ENCODE measurements around the gene GNB1L. TPM values are rescaled to one million over a fixed set of nuclear protein-coding genes. Genes with fewer than 3 reads are reported as not detected.

Gene GNB1L
- polyA plus RNA-seq, 1 donor = 4.2 TPM

DNA sequence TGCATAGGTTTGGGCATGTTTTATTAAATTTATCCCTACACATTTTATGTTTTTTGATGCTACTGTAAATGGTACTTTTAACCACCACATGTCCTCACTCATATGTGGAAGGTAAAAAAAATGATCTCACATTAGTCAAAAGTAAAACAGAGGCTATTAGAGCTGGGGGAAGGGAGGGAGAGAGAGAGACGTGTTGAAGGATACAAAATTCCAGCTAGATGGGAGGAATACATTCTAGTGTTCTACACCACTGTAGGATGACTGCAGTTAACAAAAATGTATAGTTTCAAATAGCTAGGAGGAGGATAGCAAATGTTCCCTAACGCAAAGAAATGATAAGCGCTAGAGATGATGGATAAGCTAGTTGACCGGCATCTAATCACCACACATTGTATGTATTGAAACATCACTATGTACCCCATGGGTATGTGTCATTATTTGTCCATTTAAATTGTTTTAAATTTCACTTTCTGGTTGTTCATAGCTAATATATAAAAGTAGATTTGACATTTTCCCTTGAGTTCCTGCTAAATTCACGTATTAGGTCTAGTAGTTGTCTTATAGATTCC, 9.9 kb upstream of the GNB1L start:
- DNase-seq = no peak

DNA sequence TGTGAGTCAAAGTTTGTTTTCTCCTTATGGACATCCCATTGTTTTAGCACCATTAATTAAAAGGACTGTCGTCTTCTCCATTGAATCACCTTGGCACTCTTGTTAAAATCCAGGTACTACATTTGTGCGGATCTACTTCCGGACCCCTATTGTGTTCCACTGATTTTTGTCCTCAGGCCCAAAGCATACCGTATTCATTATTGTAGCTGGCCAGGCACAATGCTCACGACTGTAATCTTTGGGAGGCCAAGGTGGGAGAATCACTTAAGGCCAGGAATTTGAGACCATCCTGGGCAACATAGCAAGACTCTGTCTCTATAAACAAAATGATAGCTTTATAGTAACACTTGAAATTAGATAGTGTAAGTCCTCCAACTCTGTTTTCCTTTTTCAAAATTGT, 8.9 kb upstream of the GNB1L start:
- no peak for DNase-seq

DNA sequence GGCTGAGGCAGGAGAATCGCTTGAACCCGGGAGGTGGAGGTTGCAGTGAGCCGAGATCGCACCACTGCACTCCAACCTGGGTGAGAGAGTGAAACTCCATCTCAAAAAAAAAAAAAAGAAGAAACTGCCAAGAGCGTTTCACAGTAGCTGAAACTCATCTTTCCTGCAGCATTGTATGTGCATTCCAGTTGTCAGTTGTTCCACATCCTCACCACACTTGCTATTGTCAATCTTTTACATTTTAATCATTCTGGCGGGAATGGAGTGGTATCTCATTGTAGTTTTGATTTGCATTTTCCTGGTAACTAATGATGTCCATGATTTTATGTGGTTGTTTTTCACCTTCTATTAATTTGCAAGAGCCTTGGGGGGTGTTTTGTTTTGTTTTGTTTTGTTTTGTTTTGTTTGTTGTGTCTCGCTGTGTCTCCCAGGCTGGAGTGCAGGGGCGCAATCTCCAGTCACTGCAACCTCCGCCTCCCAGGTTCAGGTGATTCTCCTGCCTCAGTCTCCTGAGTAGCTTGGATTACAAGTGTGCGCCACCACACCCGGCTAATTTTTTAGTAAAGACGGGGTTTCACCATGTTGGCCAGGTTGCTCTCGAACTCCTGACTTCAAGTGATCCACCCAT, 8.1 kb upstream of the GNB1L start:
- no peak for DNase-seq

DNA sequence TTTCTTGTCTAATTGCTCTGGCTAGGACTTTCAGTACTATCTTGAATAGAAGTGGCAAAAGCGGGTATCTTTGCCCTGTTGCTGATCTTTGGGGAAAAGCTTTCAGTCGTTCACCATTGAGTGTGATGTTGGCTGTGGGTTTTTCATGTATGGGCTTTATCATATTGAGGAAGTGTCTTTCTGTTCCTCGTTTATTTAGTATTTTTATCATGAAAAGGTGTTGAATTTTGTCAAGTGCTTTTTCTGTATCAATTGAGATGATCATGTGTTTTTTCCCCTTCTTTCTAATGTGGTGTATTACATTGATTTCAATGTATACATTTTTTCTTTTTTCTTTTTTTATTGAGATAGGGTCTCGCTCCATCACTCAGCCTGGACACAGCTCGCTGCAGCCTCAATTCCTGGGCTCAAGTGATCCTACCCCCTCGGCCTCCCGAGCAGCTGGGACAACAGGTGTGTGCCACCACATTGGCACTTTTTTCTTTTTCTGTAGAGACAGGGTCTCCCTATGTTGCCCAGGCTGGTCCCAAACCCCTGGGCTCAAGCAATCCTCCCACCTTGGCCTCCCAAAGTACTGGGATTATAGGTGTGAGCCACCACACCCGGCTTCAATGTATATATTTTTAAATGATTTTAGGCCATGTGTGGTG, 5.3 kb upstream of the GNB1L start:
- DNase-seq = no peak

GRCh38 chr22:19857382-19857781, 2.7 kb upstream of the GNB1L start:
- no peak for DNase-seq

DNA sequence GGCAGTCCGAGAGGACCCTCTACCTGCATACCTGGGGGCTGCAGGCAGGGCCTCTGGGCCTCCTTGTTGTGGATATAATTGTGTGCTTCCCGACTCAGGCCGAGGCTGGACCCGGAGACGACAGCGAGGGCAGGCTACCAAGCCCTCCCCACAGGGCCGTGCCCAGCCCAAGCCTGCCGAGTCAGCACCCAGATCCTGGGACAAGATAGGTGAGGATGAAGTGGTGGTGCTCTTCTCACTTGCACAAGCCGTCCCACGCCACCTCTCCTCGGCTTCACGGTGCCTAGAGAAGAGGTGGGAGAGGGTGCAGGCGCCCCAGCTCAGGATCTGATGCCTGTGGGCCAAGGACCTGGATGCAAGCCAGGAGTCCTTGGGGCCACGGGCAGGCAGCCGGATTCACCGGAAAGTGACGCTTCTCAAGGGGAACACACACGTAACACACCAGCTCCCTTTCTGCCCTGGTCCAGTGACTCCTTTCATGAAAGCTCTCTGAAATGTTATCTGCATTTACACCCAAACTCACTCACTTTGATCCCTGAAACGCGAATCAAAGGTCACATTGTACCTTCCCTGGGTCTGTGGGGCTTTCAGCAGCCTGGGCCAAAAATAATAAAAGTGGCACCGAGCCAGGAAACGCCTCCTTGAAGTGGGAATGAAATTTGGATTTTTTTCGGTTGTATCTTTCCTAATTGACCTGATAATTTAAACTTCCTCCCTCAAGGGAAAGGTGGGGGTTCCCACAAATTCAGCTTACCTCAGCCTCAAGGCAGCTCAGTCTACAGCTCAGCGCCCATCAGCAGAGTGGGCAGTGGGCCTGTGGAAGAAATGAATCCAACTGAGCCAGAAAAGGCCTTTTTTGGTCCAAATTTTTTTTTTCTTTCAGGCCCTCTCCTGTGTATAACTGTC, 1.1 kb upstream of the GNB1L start:
- DNase-seq = peak; percentile 59

DNA sequence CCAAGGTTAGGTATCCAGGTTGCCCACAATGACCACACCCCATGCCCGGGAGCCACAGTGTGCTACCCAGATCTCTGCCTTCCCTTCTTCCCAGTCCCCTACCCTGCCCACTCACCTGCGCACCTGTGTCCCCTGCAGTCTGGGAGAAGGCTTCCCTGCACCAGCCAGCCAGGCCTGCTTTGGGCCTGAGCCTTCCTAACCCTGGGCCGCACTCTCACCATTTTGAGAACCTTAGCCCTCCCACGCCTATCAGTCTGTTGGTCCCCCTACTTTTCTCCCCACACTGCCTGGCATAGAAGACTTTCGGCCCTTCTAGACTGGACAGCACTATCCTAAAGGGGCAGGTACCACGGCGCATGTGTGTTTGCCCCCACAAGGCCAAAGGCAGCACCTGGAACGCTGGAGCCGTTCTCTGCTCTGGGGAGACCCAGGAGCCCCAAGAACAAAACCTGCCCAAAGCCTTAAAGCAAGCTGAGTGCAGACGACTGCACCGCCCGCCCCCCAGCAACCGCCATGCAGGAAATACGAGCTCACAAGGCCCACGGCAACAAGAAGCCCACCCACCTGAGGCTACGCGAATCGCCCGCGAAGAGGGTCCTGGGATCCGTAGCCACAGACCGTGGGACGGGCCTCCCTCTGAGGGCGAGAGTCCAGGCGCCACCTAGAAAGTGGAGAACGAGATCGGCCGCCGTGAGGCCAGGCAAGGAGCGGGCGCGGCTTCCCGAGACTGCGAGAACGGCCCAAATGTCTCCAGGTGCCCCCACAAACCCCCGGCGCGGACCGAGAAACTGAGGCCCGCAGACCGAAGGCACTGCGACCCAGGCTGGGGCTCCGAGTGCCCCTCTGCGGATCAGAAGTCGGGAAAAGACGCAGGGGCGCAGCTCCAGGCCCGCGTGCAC, 546 bp downstream of the GNB1L start:
- no peak for DNase-seq

DNA sequence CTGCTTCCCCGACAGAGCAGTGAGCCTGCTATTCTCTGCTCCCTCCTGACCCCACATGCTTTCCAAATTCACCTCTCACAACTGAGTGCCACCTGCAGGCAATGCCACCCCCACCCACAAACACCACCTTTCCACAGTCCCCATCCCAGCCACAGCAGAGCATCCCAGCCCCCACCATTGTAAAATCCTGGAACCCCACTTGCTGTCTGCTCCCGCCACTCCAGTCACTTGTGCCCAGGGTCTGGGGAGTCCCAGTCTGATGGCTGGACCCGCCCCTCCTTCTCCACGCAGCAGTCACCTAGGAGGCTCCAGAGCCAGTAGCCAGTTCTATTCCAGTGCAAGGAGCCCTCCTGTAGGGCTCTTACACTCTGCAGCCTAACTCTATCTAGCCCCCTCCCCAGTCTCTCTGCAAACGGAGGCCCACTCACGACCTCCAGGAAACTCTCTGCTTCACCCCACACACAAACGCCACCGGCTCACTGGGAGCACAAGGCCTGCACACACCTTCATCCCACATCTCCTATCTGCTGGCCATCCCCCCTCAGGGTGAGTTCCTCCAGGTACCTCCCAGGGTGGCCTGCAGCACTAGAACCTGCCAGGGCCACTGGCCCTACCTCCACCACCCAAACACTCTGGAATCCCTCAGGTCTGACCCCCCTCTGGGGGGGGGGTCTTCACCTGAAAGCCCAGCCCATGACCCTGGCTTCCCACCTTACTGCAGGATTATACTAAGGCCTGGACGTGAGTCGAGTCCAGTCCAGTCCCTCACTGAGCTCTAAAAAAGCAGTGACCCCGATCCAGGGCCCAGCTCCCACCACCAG, 1.4 kb downstream of the GNB1L start:
- DNase-seq = no peak

- DNase-seq = no peak
Observed at GRCh38 chr22:19852177-19852781, 2.4 kb downstream of the GNB1L start.

- DNase-seq = no peak
Observed at GRCh38 chr22:19851291-19852176, 3.1 kb downstream of the GNB1L start.

GRCh38 chr22:19850763-19851109, 3.9 kb downstream of the GNB1L start:
- no peak for DNase-seq

- peak; percentile 31 for DNase-seq
Observed at GRCh38 chr22:19849835-19850762, 4.6 kb downstream of the GNB1L start.

GRCh38 chr22:19848298-19849224, 6.1 kb downstream of the GNB1L start:
- DNase-seq = no peak

- no peak for DNase-seq
Observed at GRCh38 chr22:19847345-19847632, 7.4 kb downstream of the GNB1L start.

GRCh38 chr22:19846620-19847344, 7.9 kb downstream of the GNB1L start:
- DNase-seq = no peak

DNA sequence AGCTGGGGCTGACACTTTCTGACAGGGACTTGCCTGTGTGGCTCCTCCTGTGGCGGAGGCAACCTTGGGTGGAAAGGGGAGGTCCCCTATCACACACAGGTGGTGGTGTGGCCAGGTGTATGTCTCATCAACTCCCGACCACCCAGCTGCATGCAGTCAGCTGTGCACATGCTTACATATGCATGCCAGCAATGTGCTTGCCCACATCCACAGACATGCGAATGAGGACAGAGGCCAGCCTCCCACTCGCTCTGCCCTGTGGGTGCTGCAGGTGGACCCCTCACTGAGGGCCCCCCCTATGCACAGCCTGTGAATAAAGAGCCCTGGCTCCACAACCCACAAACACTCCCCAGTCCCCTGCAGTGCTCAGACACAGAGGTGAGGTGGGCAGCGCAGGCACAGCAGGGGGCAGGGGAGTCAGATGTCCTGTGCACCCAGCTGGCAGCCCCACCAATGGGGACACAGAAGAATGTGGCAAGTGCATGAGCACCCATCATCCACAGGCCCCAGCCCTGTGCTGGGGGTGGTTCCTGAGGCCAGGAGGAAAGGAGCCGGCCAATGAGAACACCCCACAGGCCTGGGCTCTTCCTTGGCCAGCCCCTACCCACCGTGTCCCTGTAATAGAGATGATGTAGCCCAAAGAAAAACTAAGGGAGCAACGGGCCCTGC, 9.5 kb downstream of the GNB1L start:
- DNase-seq = no peak

Measured in left kidney (tissue), 2 donors.